ENCODE data around the gene PPP1R13L. TPM values are rescaled to one million over a fixed set of nuclear protein-coding genes. Genes with fewer than 3 reads are reported as not detected.
A peak's percentile ranks its signal among the peaks of the same experiment; 100 is the strongest.

PPP1R13L gene
- total and polyA plus RNA-seq, 2 of the 8 experiments (the other 6 are each of a cell fraction or from before 2014, with no cell fraction given): 9.1 to 15.3 TPM

GRCh38 chr19:45400192-45400591 lies 4.7 kb downstream of the PPP1R13L start:
- peaks cover 2 to 5% of the 10 kb centered on the region in 2 experiments for H4K20me1 ChIP-seq (replicated peaks in 1 of 2; ENCODE audit: control insufficient read depth in 1 of 2, insufficient read depth in 2 of 2, low read length in 2 of 2)
- H3K27ac ChIP-seq (ENCODE audit: low read depth, low read length): no peak overlapping the region
- H3K9me3 ChIP-seq (ENCODE audit: insufficient read depth in 2 of 2, low read depth in 1 of 2, low read length in 1 of 2): no peaks in the 10 kb centered on the region
- peaks cover 17 to 30% (median 24%) of the 10 kb centered on the region in 4 experiments for H3K27me3 ChIP-seq (replicated peaks in 1 of 4; ENCODE audit: control insufficient read depth in 3 of 4, extremely low read depth in 1 of 4, insufficient read depth in 3 of 4, low read length in 3 of 4)
- 84% methylated on average over 6 of the region's 6 CpGs; no CpG with 5 or more reads in 1 of the 2 experiments for WGBS, 2 experiments (ENCODE audit: extremely low coverage in 1 of 2, insufficient coverage in 1 of 2, insufficient read length in 1 of 2, insufficient replicate concordance in 2 of 2, low coverage in 1 of 2, low lambda C conversion rate in 2 of 2, missing lambda C conversion rate in 1 of 2)
- ChIA-PET POLR2A (ENCODE audit: partially characterized antibody) (interaction anchor here (0.9 to 1.6 kb wide), 5 partner anchors 9 to 373 kb away, joined by 3 to 6 read pairs (median 4); no protein-coding TSS in a partner anchor), CTCF (ENCODE audit: partially characterized antibody) (interaction anchor here (0.6 to 6.6 kb wide), 10 partner anchors 10 to 378 kb away, joined by 3 to 57 read pairs (median 5); partner anchors contain the start of gene ERCC2)
- no peak overlapping the region for H3K56ac ChIP-seq (replicated peaks; ENCODE audit: insufficient read length, low read depth, low read length)
- H3K23ac ChIP-seq (ENCODE audit: insufficient read length): no peak overlapping the region
- H2BK20ac ChIP-seq (ENCODE audit: low read length): no peak overlapping the region; the same call in 1 of the 2 replicates
- no peak overlapping the region for H2BK120ac ChIP-seq (replicated peaks; ENCODE audit: low read depth, low read length)
- H3K79me2 ChIP-seq (ENCODE audit: control insufficient read depth in 1 of 2, insufficient read depth in 2 of 2, low read length in 2 of 2): no peaks in the 10 kb centered on the region
- peaks cover 22% of the 10 kb centered on the region for H3K23me2 ChIP-seq (ENCODE audit: low read depth, low read length)
- 0 out of 2 replicates have a peak overlapping the region, but pooled peaks have one; percentile 5 for H2AK5ac ChIP-seq (ENCODE audit: low read depth, low read length)
- H3K4me1 ChIP-seq (replicated peaks in 1 of 4; ENCODE audit: control insufficient read depth in 3 of 4, insufficient read depth in 4 of 4, low read length in 3 of 4): peaks cover 3 to 26% (median 14%) of the 10 kb centered on the region in 4 experiments; a peak in 6 of 7 replicates
- H3K4ac ChIP-seq (replicated peaks; ENCODE audit: insufficient read length, low read depth, low read length): peak overlapping the region; percentile 79
- H2BK5ac ChIP-seq (ENCODE audit: low read depth, low read length): no peak overlapping the region
- no peak overlapping the region for H4K91ac ChIP-seq (replicated peaks; ENCODE audit: insufficient read length, low read length)
- H3K18ac ChIP-seq (ENCODE audit: extremely low read depth, low read length): no peak overlapping the region
- no peak overlapping the region for H2AFZ ChIP-seq (ENCODE audit: low read length)
- H2BK15ac ChIP-seq (ENCODE audit: low read length): 0 out of 2 replicates have a peak overlapping the region, but pooled peaks have one; percentile 81
- FAIRE-seq (no peak), DNase-seq (ENCODE audit: low read depth in 1 of 2, low spot score in 2 of 2) (no peak)
- no peak overlapping the region for H3K14ac ChIP-seq (ENCODE audit: insufficient read length)
- 0 out of 2 replicates have a peak overlapping the region, but pooled peaks have one; percentile 77 for H2BK12ac ChIP-seq (ENCODE audit: low read depth, low read length)
- H4K5ac ChIP-seq (ENCODE audit: insufficient read length, low read depth, low read length): no peak overlapping the region
- H3K36me3 ChIP-seq (ENCODE audit: control insufficient read depth in 2 of 4, insufficient read depth in 4 of 4, low read length in 3 of 4): peaks cover 0 to 6% (median 0%) of the 10 kb centered on the region in 4 experiments; a peak in 1 of 8 replicates
- H3K4me3 ChIP-seq (ENCODE audit: extremely low read depth in 1 of 4, insufficient read depth in 2 of 4, low read depth in 3 of 4, low read length in 4 of 4): no peak overlapping the region
- no peaks in the 10 kb centered on the region for H3K79me1 ChIP-seq (ENCODE audit: low read depth, low read length)
- H3K9ac ChIP-seq (replicated peaks in 1 of 4; ENCODE audit: extremely low read depth in 1 of 4, low read depth in 3 of 4, low read length in 3 of 4): no peak overlapping the region
- H4K8ac ChIP-seq (ENCODE audit: extremely low read depth, insufficient read depth, low read length): no peak overlapping the region
- no peak overlapping the region for H3K4me2 ChIP-seq (ENCODE audit: insufficient read depth in 1 of 2, low read depth in 2 of 2, low read length in 2 of 2)
- TF ChIP-seq GTF2F1 (IDR thresholded peaks at IDR 0.05; ENCODE audit: borderline replicate concordance, low read depth, low read length): no peak
- no peak for TF ChIP-seq E2F6 (IDR thresholded peaks at IDR 0.05)
- TF ChIP-seq GABPA (IDR thresholded peaks at IDR 0.05; ENCODE audit: borderline replicate concordance, insufficient read depth, low read length): no peak
- no peak for TF ChIP-seq NANOG (IDR thresholded peaks at IDR 0.05; ENCODE audit: insufficient read depth, low read depth, low read length, poor library complexity, severe bottlenecking)
- TF ChIP-seq CTBP2 (IDR thresholded peaks at IDR 0.05; ENCODE audit: borderline replicate concordance, insufficient read depth, insufficient read length, low read length): no peak
- TF ChIP-seq EP300 (IDR thresholded peaks at IDR 0.05; ENCODE audit: borderline replicate concordance in 1 of 2, low read depth in 2 of 2, low read length in 2 of 2): no peak
- TF ChIP-seq CBX5 (IDR thresholded peaks at IDR 0.05; ENCODE audit: low read depth, low read length): no peak
- no peak for TF ChIP-seq SIRT6 (IDR thresholded peaks at IDR 0.05; ENCODE audit: low read length)
